HuH-7.5 (cell line): ENCODE results near the gene LGALS9C.
"Not testable (repeated sequence)": the region's sequence is repeated elsewhere in the genome, so short reads cannot be mapped to it uniquely, and the experiment has no call there.

ENCODE experiments used
- DNase-seq: peaks from one replicate; pipeline ENCODE4 v3.0.0; 2011; ENCODE audit warnings: low spot score

Gene LGALS9C

GRCh38 chr17:18530405-18530804 is 53.8 kb downstream of the LGALS9C start:
- DNase-seq = not testable (repeated sequence)

DNA sequence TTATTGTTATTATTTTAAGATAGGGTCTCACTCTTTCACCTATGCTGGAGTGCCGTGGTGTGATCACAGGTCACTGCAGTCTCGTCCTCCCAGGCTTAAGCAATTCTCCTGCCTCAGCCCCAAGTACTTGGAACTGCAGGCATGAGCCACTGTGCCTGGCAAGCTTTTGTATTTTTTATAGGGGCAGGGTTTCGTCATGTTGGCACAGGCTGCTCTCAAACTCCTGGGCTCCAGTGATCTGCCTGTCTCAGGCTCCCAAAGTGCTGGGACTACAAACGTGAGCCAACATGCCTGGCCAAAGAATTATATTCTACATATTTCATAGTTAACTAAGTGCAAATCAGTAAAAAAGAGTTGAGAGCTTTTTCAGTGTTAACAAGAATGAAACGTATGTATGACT is 65.6 kb downstream of the LGALS9C start:
- DNase-seq = not testable (repeated sequence)

DNA sequence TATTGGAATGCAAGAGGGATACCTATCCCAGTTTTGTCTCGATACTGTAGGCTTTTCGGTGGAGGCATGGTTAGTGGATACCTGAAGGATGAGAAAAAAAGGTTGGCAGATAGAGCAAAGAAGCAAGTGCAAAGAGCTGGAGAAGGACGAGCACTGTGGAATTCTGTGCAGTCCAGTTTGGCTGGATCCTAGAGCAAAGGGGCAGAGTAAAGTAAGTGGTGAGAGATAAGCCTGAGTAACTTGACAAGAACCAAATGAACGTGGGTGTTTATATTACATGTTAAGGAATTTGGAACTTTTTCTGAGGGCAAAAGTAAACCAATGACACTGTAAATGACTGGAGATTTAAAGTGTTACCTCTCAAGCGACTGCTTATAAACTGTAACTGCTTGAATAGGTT is 66.3 kb downstream of the LGALS9C start:
- not testable (repeated sequence) for DNase-seq
